Activated CD4-positive, alpha-beta T cell treated with anti-CD3 and anti-CD28 coated beads, Interleukin-2, amount 50 U/mL, for 48 hours (primary cell): Measurements from ENCODE around the gene WDR91.
A peak's percentile ranks its signal among the peaks of the same experiment; 100 is the strongest.
"Not testable (repeated sequence)": the region's sequence is repeated elsewhere in the genome, so short reads cannot be mapped to it uniquely, and the experiment has no call there.

Experiments used
- DNase-seq, 2 experiments: peaks; one replicate each; pipeline ENCODE4 v3.0.0-alpha.2; 2020

Gene WDR91

GRCh38 chr7:135211179-135211945 lies at the start of gene WDR91:
WDR91 (minus strand) TSS chr7:135211526; CDS start chr7:135211502, 24 bp downstream.
- peak; percentile 96 to 97 for DNase-seq

GRCh38 chr7:135260470-135260869 lies 49.1 kb upstream of the WDR91 start:
- DNase-seq: no peak

- DNase-seq: no peak
Measured at GRCh38 chr7:135259702-135260101, 48.4 kb upstream of the WDR91 start.

- DNase-seq: no peak
Measured at GRCh38 chr7:135258585-135258984, 47.3 kb upstream of the WDR91 start.

GRCh38 chr7:135257790-135258189 lies 46.5 kb upstream of the WDR91 start:
- no peak for DNase-seq

- no peak for DNase-seq
Measured at GRCh38 chr7:135253851-135254771, 42.8 kb upstream of the WDR91 start.

GRCh38 chr7:135251496-135252391 lies 40.4 kb upstream of the WDR91 start:
- no peak for DNase-seq

GRCh38 chr7:135248546-135248945 lies 37.2 kb upstream of the WDR91 start:
- DNase-seq: no peak

GRCh38 chr7:135247746-135248471 lies 36.6 kb upstream of the WDR91 start:
- DNase-seq: no peak

GRCh38 chr7:135246191-135246825 lies 35.0 kb upstream of the WDR91 start:
- no peak for DNase-seq

- no peak for DNase-seq
Measured at GRCh38 chr7:135245226-135246190, 34.2 kb upstream of the WDR91 start.

GRCh38 chr7:135242096-135242684 lies 30.9 kb upstream of the WDR91 start:
- no peak for DNase-seq

GRCh38 chr7:135240441-135240840 lies 29.1 kb upstream of the WDR91 start:
- DNase-seq: no peak

GRCh38 chr7:135239263-135239662 lies 27.9 kb upstream of the WDR91 start:
- no peak for DNase-seq

GRCh38 chr7:135238112-135238744 lies 26.9 kb upstream of the WDR91 start:
- peak; percentile 19 to 24 for DNase-seq

- DNase-seq: no peak
Measured at GRCh38 chr7:135236727-135237126, 25.4 kb upstream of the WDR91 start.

- no peak for DNase-seq
Measured at GRCh38 chr7:135235841-135236240, 24.5 kb upstream of the WDR91 start.

- DNase-seq: no peak
Measured at GRCh38 chr7:135234727-135235126, 23.4 kb upstream of the WDR91 start.

GRCh38 chr7:135234095-135234494 lies 22.8 kb upstream of the WDR91 start:
- DNase-seq: not testable (repeated sequence)
